Measurements from ENCODE around the gene MLPH. TPM values are rescaled to one million over a fixed set of nuclear protein-coding genes. Genes with fewer than 3 reads are reported as not detected.
A peak's percentile ranks its signal among the peaks of the same experiment; 100 is the strongest.

The MLPH gene
- total RNA-seq, 4 donors from 2014 or later, result 1.8 to 13.8 (median 10.8) TPM

DNA sequence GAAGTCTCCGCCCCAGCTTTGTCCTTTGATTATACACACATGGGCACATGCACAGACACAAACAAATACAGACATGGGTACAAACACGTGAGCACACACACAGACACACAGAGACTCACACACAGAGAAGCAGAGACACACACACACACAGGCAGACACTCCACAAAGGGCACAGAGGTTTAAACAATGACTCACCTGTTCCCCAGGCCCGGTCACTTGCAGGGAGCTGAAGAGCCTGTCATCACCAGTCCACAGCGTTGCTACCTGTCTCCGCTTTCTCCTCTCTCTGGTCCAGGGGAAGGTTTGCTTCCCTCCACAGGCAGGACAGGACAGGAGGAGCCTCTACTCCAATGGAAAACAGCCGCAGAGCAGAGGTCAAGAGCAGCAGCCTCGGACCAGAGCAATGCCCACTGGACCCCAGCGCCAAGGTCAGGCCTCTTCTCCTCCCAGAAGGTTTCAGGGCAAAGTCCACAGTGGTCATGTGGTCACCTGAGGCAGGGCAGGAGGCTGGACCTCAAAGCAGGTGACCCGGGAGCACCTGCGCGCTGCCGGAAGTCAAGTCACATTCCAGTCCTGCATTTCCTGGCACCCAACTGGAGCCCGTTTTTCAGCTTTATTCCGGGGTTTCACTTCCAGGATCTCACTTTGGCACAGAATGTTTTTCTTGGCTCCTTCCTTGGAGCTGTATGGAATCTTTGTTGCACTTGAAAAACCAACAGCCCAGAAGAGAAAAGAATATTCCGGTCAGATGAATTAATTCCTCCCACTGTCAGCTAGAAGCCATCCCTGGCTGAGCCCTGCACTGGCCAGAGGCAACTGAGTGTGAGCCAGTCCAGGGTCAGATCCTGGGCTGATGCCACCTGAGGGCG lies 103.5 kb downstream of the MLPH start, which contains the start of gene RAB17:
Gene RAB17, minus strand, starts transcription at position 463 of the 869 bp plus-strand sequence. CDS start 4,580 bp downstream, outside the sequence.
- WGBS, 2 donors (ENCODE audit: low coverage in 1 of 2), result 43 to 54% methylated on average over 4 to 5 of the region's 16 CpGs
- Histone ChIP-seq H3K36me3 (no peaks in the 10 kb centered on the region), H3K4me1 (peaks cover 0 to 48% (median 24%) of the 10 kb centered on the region in 3 donors), H3K27me3 (no peaks in the 10 kb centered on the region), H3K4me3 (no peak within 1 kb of the TSS), H3K9me3 (no peaks in the 10 kb centered on the region), H3K27ac (peak within 1 kb of the TSS in 3 of 4 donors; percentile 57 to 75 (median 68))
- TF ChIP-seq EP300 (IDR thresholded peaks at IDR 0.05) (no peak), POLR2A (IDR thresholded peaks at IDR 0.05) (no peak), POLR2AphosphoS5 (IDR thresholded peaks at IDR 0.05) (peak; percentile 26)
- TF ChIP-seq, protein P1, sequence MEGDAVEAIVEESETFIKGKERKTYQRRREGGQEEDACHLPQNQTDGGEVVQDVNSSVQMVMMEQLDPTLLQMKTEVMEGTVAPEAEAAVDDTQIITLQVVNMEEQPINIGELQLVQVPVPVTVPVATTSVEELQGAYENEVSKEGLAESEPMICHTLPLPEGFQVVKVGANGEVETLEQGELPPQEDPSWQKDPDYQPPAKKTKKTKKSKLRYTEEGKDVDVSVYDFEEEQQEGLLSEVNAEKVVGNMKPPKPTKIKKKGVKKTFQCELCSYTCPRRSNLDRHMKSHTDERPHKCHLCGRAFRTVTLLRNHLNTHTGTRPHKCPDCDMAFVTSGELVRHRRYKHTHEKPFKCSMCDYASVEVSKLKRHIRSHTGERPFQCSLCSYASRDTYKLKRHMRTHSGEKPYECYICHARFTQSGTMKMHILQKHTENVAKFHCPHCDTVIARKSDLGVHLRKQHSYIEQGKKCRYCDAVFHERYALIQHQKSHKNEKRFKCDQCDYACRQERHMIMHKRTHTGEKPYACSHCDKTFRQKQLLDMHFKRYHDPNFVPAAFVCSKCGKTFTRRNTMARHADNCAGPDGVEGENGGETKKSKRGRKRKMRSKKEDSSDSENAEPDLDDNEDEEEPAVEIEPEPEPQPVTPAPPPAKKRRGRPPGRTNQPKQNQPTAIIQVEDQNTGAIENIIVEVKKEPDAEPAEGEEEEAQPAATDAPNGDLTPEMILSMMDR (IDR thresholded peaks at IDR 0.05), result no peak
- no peak for ATAC-seq

DNA sequence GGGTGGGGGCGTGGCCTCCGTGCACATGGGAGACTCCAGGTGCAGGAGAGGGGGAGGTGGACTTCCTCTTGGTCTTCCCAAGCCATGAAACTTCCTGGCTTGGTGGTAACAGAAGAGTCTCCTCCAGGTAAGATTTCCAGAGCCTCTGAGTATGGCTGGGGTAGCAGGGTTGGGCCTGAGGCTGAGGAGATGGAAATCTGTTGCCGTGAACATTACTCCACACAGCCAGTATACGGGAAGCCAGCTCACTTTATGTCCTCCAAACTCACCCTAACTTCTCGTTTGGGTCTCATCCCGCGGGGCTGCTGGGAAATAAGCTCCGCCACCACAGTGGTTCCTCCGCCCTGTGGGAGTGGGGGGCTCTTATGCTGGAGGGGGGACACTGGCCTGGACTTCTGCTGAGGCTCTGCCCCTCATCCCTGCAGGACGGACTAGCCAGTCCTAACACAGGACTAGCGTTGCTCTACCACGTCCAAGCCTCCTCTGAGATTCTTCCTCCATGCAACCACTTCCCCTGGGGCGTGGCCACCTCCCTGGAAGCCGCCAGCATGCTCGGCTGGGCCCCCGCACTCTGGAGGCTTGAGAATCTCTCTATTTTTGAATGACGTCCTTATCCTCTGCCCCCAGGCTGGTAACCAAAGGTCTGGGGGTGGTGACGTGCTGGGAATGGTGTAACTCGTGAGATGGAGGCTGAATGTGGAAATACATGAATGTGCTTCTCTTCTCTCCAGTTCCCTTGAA lies 104.3 kb downstream of the MLPH start:
- Histone ChIP-seq H3K27ac (peak overlapping the region in 3 of 4 donors; percentile 57 to 75 (median 68)), H3K9me3 (no peaks in the 10 kb centered on the region), H3K27me3 (no peaks in the 10 kb centered on the region), H3K4me1 (peaks cover 0 to 54% (median 24%) of the 10 kb centered on the region in 3 donors), H3K4me3 (no peak overlapping the region), H3K36me3 (no peaks in the 10 kb centered on the region)
- TF ChIP-seq POLR2A (IDR thresholded peaks at IDR 0.05) (no peak), EP300 (IDR thresholded peaks at IDR 0.05) (no peak), POLR2AphosphoS5 (IDR thresholded peaks at IDR 0.05) (no peak)
- TF ChIP-seq, protein P1 (IDR thresholded peaks at IDR 0.05), result no peak
- ATAC-seq, result no peak
- 67 to 94% methylated on average over 1 to 6 of the region's 19 CpGs for WGBS, 2 donors (ENCODE audit: low coverage in 1 of 2)

DNA sequence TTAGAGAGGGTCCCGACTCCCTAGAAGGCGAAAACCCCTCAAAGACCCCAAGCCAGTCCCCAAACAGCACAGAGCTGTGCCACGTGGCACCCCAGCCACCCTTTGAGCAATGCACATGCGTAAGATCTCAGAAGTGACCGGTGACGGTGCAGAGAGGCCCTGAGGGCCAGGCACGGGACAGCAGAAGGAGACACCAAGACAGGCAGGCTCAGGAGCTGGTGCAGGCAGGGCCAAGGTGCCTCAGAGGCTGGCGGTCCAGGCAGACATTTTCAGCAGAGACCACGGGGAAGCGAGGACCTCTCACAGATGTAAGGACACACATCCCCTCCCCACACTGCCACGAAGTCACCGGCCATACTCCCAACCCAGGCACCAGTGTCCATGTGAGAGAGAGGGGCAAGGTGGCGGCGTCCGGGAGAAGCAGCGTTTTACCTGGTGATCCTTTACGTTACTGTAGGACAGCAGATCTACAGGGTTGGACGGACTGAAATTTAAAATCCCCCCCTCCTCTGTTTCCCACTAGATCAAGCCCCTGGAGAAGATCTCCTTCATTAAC lies 105.5 kb downstream of the MLPH start:
- no peak overlapping the region for H3K4me3 ChIP-seq
- H3K4me1 ChIP-seq, result peaks cover 0 to 66% (median 24%) of the 10 kb centered on the region in 3 donors
- H3K27me3 ChIP-seq, result no peaks in the 10 kb centered on the region
- no peaks in the 10 kb centered on the region for H3K9me3 ChIP-seq
- 97% methylated on average over 5 of the region's 18 CpGs; no CpG with 5 or more reads in 1 of the 2 donors for WGBS, 2 donors (ENCODE audit: low coverage in 1 of 2)
- no peak for TF ChIP-seq EP300 (IDR thresholded peaks at IDR 0.05)
- TF ChIP-seq, protein P1 (IDR thresholded peaks at IDR 0.05), result no peak
- TF ChIP-seq POLR2AphosphoS5 (IDR thresholded peaks at IDR 0.05), result no peak
- no peak for TF ChIP-seq POLR2A (IDR thresholded peaks at IDR 0.05)
- H3K36me3 ChIP-seq, result no peaks in the 10 kb centered on the region
- ATAC-seq, result no peak
- peak overlapping the region in 2 of 4 donors; percentile 85 to 88 for H3K27ac ChIP-seq

DNA sequence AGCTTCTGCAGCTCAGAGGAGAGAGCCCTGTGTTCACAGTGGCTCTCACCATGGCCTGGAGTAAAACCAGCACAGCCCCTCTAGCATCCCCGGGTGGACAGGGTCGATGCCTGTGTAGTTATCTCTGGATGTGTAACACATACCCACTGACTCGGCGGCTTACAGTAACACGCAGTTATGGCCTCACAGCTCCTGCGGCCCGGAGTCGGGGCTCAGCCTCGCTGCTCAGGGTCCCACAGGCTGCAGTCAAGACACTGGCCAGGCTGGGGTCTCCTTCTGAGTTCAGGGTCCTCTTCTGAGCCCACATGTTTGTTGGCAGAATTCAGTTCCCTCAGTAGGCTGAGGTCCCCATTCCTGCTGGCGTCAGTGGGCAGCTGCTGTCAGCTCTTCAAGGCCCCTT lies 106.0 kb downstream of the MLPH start:
- Histone ChIP-seq H3K27ac (peak overlapping the region in 3 of 4 donors; percentile 85 to 88 (median 85)), H3K36me3 (no peaks in the 10 kb centered on the region), H3K27me3 (no peaks in the 10 kb centered on the region), H3K4me1 (peaks cover 0 to 69% (median 24%) of the 10 kb centered on the region in 3 donors), H3K9me3 (no peaks in the 10 kb centered on the region), H3K4me3 (no peak overlapping the region)
- 60 to 73% methylated on average over 1 to 3 of the region's 10 CpGs for WGBS, 2 donors (ENCODE audit: low coverage in 1 of 2)
- TF ChIP-seq EP300 (IDR thresholded peaks at IDR 0.05) (no peak), POLR2A (IDR thresholded peaks at IDR 0.05) (no peak), POLR2AphosphoS5 (IDR thresholded peaks at IDR 0.05) (no peak)
- TF ChIP-seq, protein P1 (IDR thresholded peaks at IDR 0.05), result no peak
- no peak for ATAC-seq
